ENCODE measurements around the gene ACTA2.

ACTA2 gene

GRCh38 chr10:88888810-88889445, 63.6 kb downstream of the ACTA2 start:
- DNase-seq, result no peak

- DNase-seq, result no peak
These were observed 66.0 kb downstream of the ACTA2 start for GRCh38 chr10:88886557-88886956.

All from NCI-H1436 (cell line).